ENCODE measurements around the gene TUBE1. TPM values are rescaled to one million over a fixed set of nuclear protein-coding genes. Genes with fewer than 3 reads are reported as not detected.

Gene TUBE1
- polyA plus RNA-seq, 1 of the 3 experiments (the other 2 are of a cell fraction) = 11.9 TPM

DNA sequence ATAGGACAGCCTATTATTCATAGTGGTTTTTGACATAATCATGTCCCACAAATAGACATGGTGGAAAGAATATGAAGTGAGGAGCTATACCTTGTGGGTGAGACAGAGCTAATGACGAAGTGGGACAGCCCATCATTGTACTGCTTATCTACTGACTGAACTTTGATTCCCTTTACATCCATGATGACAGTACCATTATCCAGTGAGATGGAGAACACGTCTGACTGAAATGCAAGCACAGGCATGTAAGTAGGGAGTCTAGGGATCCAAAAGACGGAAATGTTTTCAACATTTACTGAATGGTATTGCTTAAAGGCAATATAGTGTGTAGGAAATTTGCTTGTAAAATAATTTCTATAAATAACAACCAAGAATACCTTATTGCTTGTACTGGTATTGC is 43.6 kb upstream of the TUBE1 start:
- 63% methylated on average over 3 of the region's 3 CpGs for WGBS (ENCODE audit: low lambda C conversion rate)
- Histone ChIP-seq H3K27ac (ENCODE audit: low read depth in 2 of 2, low read length in 1 of 2) (no peak overlapping the region), H2AFZ (ENCODE audit: low read depth) (no peak overlapping the region), H3K9me3 (no peaks in the 10 kb centered on the region), H3K9me2 (0 out of 2 replicates have a peak, but pooled peaks cover 4% of the 10 kb centered on the region), H4K20me1 (ENCODE audit: insufficient read depth) (no peaks in the 10 kb centered on the region), H3K4me3 (ENCODE audit: low read depth in 2 of 2, low read length in 1 of 2) (no peak overlapping the region), H3F3A (replicated peaks; ENCODE audit: insufficient read depth) (no peaks in the 10 kb centered on the region), H3K4me2 (no peak overlapping the region), H3K27me3 (ENCODE audit: insufficient read depth) (no peaks in the 10 kb centered on the region), H3K36me3 (replicated peaks in 1 of 2; ENCODE audit: control insufficient read depth in 1 of 2, insufficient read depth in 2 of 2, low read length in 1 of 2) (peaks cover 0 to 68% of the 10 kb centered on the region in 2 experiments), H3K4me1 (ENCODE audit: control insufficient read depth in 1 of 2, insufficient read depth in 2 of 2, low read depth in 1 of 2, low read length in 1 of 2) (no peaks in the 10 kb centered on the region), H3K9ac (no peak overlapping the region), H3K79me2 (ENCODE audit: insufficient read depth) (no peaks in the 10 kb centered on the region)
- CTCF ChIA-PET = interaction anchor here (1.1 to 1.7 kb wide), 4 partner anchors 10 to 45 kb away, joined by 3 to 7 read pairs (median 4); no protein-coding TSS in a partner anchor
- no peak for DNase-seq
- TF ChIP-seq JUND (IDR thresholded peaks at IDR 0.05) (no peak), RCOR1 (IDR thresholded peaks at IDR 0.05; ENCODE audit: low read length) (no peak), SMC3 (IDR thresholded peaks at IDR 0.05; ENCODE audit: low read depth, low read length) (no peak), GATA2 (CRISPR knock-in tag; IDR thresholded peaks at IDR 0.05) (no peak), RXRA (IDR thresholded peaks at IDR 0.05; ENCODE audit: borderline replicate concordance, low read depth) (no peak), POLR2AphosphoS5 (IDR thresholded peaks at IDR 0.05; ENCODE audit: low read depth, low read length) (no peak), RAD21 (IDR thresholded peaks at IDR 0.05; ENCODE audit: low read length) (no peak), NFIC (IDR thresholded peaks at IDR 0.05; ENCODE audit: borderline replicate concordance) (no peak), USF1 (IDR thresholded peaks at IDR 0.05; ENCODE audit: borderline replicate concordance, low read depth) (no peak), EZH2phosphoT487 (IDR thresholded peaks at IDR 0.05; ENCODE audit: borderline replicate concordance, low read depth) (no peak), USF2 (IDR thresholded peaks at IDR 0.05; ENCODE audit: borderline replicate concordance, low read depth, low read length) (no peak), FOXJ3 (CRISPR knock-in tag; IDR thresholded peaks at IDR 0.05) (no peak), RFX5 (IDR thresholded peaks at IDR 0.05; ENCODE audit: low read length) (no peak), SIN3A (IDR thresholded peaks at IDR 0.05; ENCODE audit: borderline replicate concordance, low read depth, low read length) (no peak), TAF1 (IDR thresholded peaks at IDR 0.05; ENCODE audit: borderline replicate concordance, low read depth, low read length) (no peak), TCF12 (IDR thresholded peaks at IDR 0.05) (no peak), GABPA (IDR thresholded peaks at IDR 0.05; ENCODE audit: low read depth) (no peak), CHD2 (IDR thresholded peaks at IDR 0.05; ENCODE audit: low read length, partially characterized antibody) (no peak)
- TF ChIP-seq, protein P1, sequence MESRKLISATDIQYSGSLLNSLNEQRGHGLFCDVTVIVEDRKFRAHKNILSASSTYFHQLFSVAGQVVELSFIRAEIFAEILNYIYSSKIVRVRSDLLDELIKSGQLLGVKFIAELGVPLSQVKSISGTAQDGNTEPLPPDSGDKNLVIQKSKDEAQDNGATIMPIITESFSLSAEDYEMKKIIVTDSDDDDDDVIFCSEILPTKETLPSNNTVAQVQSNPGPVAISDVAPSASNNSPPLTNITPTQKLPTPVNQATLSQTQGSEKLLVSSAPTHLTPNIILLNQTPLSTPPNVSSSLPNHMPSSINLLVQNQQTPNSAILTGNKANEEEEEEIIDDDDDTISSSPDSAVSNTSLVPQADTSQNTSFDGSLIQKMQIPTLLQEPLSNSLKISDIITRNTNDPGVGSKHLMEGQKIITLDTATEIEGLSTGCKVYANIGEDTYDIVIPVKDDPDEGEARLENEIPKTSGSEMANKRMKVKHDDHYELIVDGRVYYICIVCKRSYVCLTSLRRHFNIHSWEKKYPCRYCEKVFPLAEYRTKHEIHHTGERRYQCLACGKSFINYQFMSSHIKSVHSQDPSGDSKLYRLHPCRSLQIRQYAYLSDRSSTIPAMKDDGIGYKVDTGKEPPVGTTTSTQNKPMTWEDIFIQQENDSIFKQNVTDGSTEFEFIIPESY (IDR thresholded peaks at IDR 0.05; ENCODE audit: borderline replicate concordance, low read depth) = no peak
- TF ChIP-seq, protein P2, sequence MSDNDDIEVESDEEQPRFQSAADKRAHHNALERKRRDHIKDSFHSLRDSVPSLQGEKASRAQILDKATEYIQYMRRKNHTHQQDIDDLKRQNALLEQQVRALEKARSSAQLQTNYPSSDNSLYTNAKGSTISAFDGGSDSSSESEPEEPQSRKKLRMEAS (IDR thresholded peaks at IDR 0.05; ENCODE audit: low read depth) = no peak
- POLR2A ChIA-PET = no interaction called here

All from SK-N-SH (cell line).